Neural crest cell (in vitro differentiated cells): ENCODE data around the gene EGFR. TPM values are rescaled to one million over a fixed set of nuclear protein-coding genes. Genes with fewer than 3 reads are reported as not detected.

Experiments used
- DNase-seq: peaks from one replicate; pipeline ENCODE4 v3.0.0; 2021; ENCODE audit warnings: low read depth, mixed read lengths, low spot score
- H3K27ac Mint-ChIP-seq: one replicate; pipeline ENCODE4 v1.8.0; 2021; ENCODE audit warnings: mild to moderate bottlenecking, mixed read lengths; ENCODE audit not compliant: unreplicated experiment
- H3K27me3 Mint-ChIP-seq: 2 replicates; pipeline ENCODE4 v1.8.0; 2021; ENCODE audit warnings: low read depth, mild to moderate bottlenecking, mixed read lengths
- H3K36me3 Mint-ChIP-seq: 2 replicates; pipeline ENCODE4 v1.8.0; 2021; ENCODE audit warnings: low read depth, mild to moderate bottlenecking, mixed read lengths
- H3K4me1 Mint-ChIP-seq: 2 replicates; pipeline ENCODE4 v1.8.0; 2021; ENCODE audit warnings: mixed read lengths
- H3K4me3 Mint-ChIP-seq: one replicate; pipeline ENCODE4 v1.8.0; 2021; ENCODE audit warnings: mild to moderate bottlenecking, mixed read lengths
- H3K9me3 Mint-ChIP-seq: 2 replicates; pipeline ENCODE4 v1.8.0; 2021; ENCODE audit warnings: mixed read lengths
- total RNA-seq: library from RNA; stranded (reverse); gene quantifications from 2 replicates; pipeline ENCODE4 v1.2.1, GENCODE V29; 2021
- TF ChIP-seq, protein P1 (sequence below): fragments of 200-600 bp; sonication (generic); conservative IDR thresholded peaks from 2 replicates; pipeline ENCODE4 v1.5.0; 2021; ENCODE audit warnings: antibody characterized with exemption, mild to moderate bottlenecking

The EGFR gene
- total RNA-seq, 1 donor from 2014 or later, result 2.3 TPM

GRCh38 chr7:55180963-55181542 lies 162.2 kb downstream of the EGFR start:
- Mint-ChIP-seq H3K27me3 (no peaks in the 10 kb centered on the region), H3K36me3 (no peaks in the 10 kb centered on the region), H3K27ac (peak overlapping the region; percentile 66), H3K4me3 (no peak overlapping the region), H3K9me3 (no peaks in the 10 kb centered on the region), H3K4me1 (peaks cover 50% of the 10 kb centered on the region)
- no peak for DNase-seq
- TF ChIP-seq, protein P1, sequence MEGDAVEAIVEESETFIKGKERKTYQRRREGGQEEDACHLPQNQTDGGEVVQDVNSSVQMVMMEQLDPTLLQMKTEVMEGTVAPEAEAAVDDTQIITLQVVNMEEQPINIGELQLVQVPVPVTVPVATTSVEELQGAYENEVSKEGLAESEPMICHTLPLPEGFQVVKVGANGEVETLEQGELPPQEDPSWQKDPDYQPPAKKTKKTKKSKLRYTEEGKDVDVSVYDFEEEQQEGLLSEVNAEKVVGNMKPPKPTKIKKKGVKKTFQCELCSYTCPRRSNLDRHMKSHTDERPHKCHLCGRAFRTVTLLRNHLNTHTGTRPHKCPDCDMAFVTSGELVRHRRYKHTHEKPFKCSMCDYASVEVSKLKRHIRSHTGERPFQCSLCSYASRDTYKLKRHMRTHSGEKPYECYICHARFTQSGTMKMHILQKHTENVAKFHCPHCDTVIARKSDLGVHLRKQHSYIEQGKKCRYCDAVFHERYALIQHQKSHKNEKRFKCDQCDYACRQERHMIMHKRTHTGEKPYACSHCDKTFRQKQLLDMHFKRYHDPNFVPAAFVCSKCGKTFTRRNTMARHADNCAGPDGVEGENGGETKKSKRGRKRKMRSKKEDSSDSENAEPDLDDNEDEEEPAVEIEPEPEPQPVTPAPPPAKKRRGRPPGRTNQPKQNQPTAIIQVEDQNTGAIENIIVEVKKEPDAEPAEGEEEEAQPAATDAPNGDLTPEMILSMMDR, result no peak

DNA sequence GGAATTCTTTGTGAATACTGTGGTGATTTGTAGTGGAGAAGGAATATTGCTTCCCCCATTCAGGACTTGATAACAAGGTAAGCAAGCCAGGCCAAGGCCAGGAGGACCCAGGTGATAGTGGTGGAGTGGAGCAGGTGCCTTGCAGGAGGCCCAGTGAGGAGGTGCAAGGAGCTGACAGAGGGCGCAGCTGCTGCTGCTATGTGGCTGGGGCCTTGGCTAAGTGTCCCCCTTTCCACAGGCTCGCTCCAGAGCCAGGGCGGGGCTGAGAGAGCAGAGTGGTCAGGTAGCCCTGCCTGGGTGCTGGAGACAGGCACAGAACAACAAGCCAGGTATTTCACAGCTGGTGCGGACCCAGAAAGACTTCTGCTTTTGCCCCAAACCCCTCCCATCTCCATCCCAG lies 162.9 kb downstream of the EGFR start:
- H3K4me3 Mint-ChIP-seq, result no peak overlapping the region
- TF ChIP-seq, protein P1, result no peak
- no peaks in the 10 kb centered on the region for H3K36me3 Mint-ChIP-seq
- DNase-seq, result no peak
- no peak overlapping the region for H3K27ac Mint-ChIP-seq
- no peaks in the 10 kb centered on the region for H3K27me3 Mint-ChIP-seq
- no peaks in the 10 kb centered on the region for H3K9me3 Mint-ChIP-seq
- peaks cover 49% of the 10 kb centered on the region for H3K4me1 Mint-ChIP-seq

- Mint-ChIP-seq H3K36me3 (no peaks in the 10 kb centered on the region), H3K27me3 (no peaks in the 10 kb centered on the region), H3K4me3 (no peak overlapping the region), H3K27ac (no peak overlapping the region), H3K4me1 (peaks cover 37% of the 10 kb centered on the region), H3K9me3 (no peaks in the 10 kb centered on the region)
- no peak for DNase-seq
- TF ChIP-seq, protein P1, result no peak
These were observed 165.1 kb downstream of the EGFR start for GRCh38 chr7:55183897-55184296.

DNA sequence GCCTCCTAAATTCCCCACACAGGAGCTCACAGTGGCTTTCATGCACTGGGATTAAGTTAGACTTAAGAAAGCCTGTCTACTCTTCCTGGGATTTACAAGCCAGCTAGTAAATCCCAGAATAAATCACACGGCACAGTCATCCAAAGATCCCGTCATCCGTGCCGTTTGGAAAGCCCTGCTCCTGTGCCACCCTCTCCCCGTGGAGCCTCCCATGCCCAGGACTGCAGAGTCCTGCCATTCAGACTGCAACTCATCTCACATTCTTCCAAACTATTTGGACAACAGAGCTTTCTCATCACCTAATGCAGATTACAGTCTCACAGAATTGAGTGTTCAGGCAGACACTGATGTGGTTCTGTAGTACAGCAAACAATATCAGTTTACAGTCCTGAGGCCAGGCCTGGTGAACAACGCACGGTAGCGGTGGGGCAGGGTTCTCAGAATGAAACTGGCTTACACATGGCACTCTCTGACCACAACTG lies 166.5 kb downstream of the EGFR start:
- H3K9me3 Mint-ChIP-seq, result no peaks in the 10 kb centered on the region
- peaks cover 30% of the 10 kb centered on the region for H3K4me1 Mint-ChIP-seq
- TF ChIP-seq, protein P1, result no peak
- no peak for DNase-seq
- H3K4me3 Mint-ChIP-seq, result no peak overlapping the region
- H3K36me3 Mint-ChIP-seq, result no peaks in the 10 kb centered on the region
- H3K27me3 Mint-ChIP-seq, result no peaks in the 10 kb centered on the region
- no peak overlapping the region for H3K27ac Mint-ChIP-seq

GRCh38 chr7:55185941-55186609 lies 167.3 kb downstream of the EGFR start:
- Mint-ChIP-seq H3K9me3 (no peaks in the 10 kb centered on the region), H3K36me3 (no peaks in the 10 kb centered on the region), H3K27me3 (no peaks in the 10 kb centered on the region), H3K4me1 (peaks cover 28% of the 10 kb centered on the region), H3K4me3 (no peak overlapping the region), H3K27ac (no peak overlapping the region)
- DNase-seq, result no peak
- TF ChIP-seq, protein P1, result no peak
